ENCODE data around the gene RLF. TPM values are rescaled to one million over a fixed set of nuclear protein-coding genes. Genes with fewer than 3 reads are reported as not detected.

Gene RLF
- polyA plus RNA-seq, 1 experiment: 11.0 TPM

- Histone ChIP-seq H3K9me3 (ENCODE audit: control insufficient read depth, insufficient read depth, low read length) (no peaks in the 10 kb centered on the region), H3K4me3 (ENCODE audit: low read depth, low read length) (no peak overlapping the region), H3K27ac (ENCODE audit: low read depth, low read length) (no peak overlapping the region), H3K27me3 (ENCODE audit: control insufficient read depth, insufficient read depth, low read length) (no peaks in the 10 kb centered on the region)
- ChIA-PET POLR2A (no interaction called here), CTCF (interaction anchor here (0.6 to 5.3 kb wide), 3 partner anchors 43 to 100 kb away, joined by 3 to 14 read pairs (median 3); partner anchors contain the start of gene SMAP2)
- no peak for DNase-seq (ENCODE audit: low read depth, low spot score)
- TF ChIP-seq, protein P1, sequence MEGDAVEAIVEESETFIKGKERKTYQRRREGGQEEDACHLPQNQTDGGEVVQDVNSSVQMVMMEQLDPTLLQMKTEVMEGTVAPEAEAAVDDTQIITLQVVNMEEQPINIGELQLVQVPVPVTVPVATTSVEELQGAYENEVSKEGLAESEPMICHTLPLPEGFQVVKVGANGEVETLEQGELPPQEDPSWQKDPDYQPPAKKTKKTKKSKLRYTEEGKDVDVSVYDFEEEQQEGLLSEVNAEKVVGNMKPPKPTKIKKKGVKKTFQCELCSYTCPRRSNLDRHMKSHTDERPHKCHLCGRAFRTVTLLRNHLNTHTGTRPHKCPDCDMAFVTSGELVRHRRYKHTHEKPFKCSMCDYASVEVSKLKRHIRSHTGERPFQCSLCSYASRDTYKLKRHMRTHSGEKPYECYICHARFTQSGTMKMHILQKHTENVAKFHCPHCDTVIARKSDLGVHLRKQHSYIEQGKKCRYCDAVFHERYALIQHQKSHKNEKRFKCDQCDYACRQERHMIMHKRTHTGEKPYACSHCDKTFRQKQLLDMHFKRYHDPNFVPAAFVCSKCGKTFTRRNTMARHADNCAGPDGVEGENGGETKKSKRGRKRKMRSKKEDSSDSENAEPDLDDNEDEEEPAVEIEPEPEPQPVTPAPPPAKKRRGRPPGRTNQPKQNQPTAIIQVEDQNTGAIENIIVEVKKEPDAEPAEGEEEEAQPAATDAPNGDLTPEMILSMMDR (IDR thresholded peaks at IDR 0.05; ENCODE audit: low read depth, low read length): no peak
These were observed 111.5 kb downstream of the RLF start for GRCh38 chr1:40272653-40273213.

DNA sequence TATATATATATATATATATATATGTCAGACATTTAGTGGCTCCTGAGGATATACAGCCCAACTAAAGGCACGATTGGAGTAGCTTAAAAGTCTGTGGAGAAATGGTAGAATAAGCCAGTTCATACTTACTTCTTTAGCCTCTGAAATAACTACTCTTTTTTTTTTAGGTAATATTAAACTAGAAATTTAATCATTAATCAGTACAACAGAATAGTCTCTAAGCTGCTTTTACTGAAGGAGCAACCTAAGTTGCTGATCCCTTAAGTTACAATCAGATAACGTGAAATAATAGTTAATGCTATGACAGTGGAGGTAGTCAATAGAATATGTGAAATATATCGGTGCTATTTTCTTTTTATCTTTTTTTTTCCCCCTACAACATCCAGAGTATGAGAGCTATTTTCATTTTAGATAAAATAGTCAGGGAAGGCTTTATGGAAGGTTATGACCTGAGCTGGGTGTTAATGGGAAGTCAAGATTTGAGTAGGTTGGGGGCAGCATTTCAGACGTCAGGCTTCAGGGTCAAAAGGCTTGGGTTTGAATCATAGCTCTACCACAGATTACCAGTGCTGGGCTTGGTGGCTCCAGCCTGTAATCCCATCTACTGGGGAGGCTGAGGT, 112.5 kb downstream of the RLF start:
- POLR2A ChIA-PET: interaction anchor here (1.4 kb wide), 1 partner anchor 41 kb away, joined by 3 read pairs; no protein-coding TSS in a partner anchor
- CTCF ChIA-PET: interaction anchor here (0.6 to 5.3 kb wide), 4 partner anchors 42 to 121 kb away, joined by 3 to 14 read pairs (median 3); partner anchors contain the start of gene SMAP2

GRCh38 chr1:40274331-40274730, 113.1 kb downstream of the RLF start:
- Histone ChIP-seq H3K4me3 (ENCODE audit: low read depth, low read length) (no peak overlapping the region), H3K27ac (ENCODE audit: low read depth, low read length) (no peak overlapping the region), H3K9me3 (ENCODE audit: control insufficient read depth, insufficient read depth, low read length) (no peaks in the 10 kb centered on the region), H3K27me3 (ENCODE audit: control insufficient read depth, insufficient read depth, low read length) (no peaks in the 10 kb centered on the region)
- POLR2A ChIA-PET: interaction anchor here (1.4 kb wide), 1 partner anchor 40 kb away, joined by 3 read pairs; no protein-coding TSS in a partner anchor
- CTCF ChIA-PET: interaction anchor here (0.5 kb wide), 1 partner anchor 8 kb away, joined by 3 read pairs; no protein-coding TSS in a partner anchor
- TF ChIP-seq, protein P1 (IDR thresholded peaks at IDR 0.05; ENCODE audit: low read depth, low read length): no peak
- DNase-seq (ENCODE audit: low read depth, low spot score): no peak

More for the DNA sequence above, 112.5 kb downstream of the RLF start:
- TF ChIP-seq, protein P1 (IDR thresholded peaks at IDR 0.05; ENCODE audit: low read depth, low read length): no peak
- H3K27ac ChIP-seq (ENCODE audit: low read depth, low read length): no peak overlapping the region
- no peak for DNase-seq (ENCODE audit: low read depth, low spot score)
- no peak overlapping the region for H3K4me3 ChIP-seq (ENCODE audit: low read depth, low read length)
- no peaks in the 10 kb centered on the region for H3K27me3 ChIP-seq (ENCODE audit: control insufficient read depth, insufficient read depth, low read length)
- H3K9me3 ChIP-seq (ENCODE audit: control insufficient read depth, insufficient read depth, low read length): no peaks in the 10 kb centered on the region

DNA sequence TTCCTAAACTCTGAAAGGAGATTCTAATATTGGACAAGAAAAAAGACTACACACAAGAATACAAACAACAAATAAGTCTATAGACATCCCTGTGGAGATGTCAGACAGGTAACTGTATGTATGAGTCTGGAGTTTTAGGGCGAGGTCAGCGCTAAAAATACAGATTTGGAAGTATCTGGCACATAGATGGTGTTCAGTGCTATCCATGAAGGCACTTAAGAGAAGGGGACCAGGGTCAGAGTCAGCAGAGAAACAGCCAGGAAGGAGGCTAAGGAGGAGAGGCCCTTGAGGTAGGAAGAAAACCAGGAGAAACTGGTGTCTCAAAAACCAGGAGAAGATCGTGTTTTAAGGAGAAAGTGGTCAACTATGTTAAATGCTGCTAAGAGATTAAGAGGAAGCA, 114.9 kb downstream of the RLF start:
- TF ChIP-seq, protein P1 (IDR thresholded peaks at IDR 0.05; ENCODE audit: low read depth, low read length): no peak
- no peak for DNase-seq (ENCODE audit: low read depth, low spot score)
- Histone ChIP-seq H3K27me3 (ENCODE audit: control insufficient read depth, insufficient read depth, low read length) (no peaks in the 10 kb centered on the region), H3K4me3 (ENCODE audit: low read depth, low read length) (no peak overlapping the region), H3K9me3 (ENCODE audit: control insufficient read depth, insufficient read depth, low read length) (no peaks in the 10 kb centered on the region), H3K27ac (ENCODE audit: low read depth, low read length) (no peak overlapping the region)
- ChIA-PET CTCF (interaction anchor here (0.6 to 0.7 kb wide), 3 partner anchors 62 to 133 kb away, joined by 3 to 4 read pairs (median 3); no protein-coding TSS in a partner anchor), POLR2A (interaction anchor here (0.6 kb wide), 1 partner anchor 379 kb away, joined by 9 read pairs; no protein-coding TSS in a partner anchor)

GRCh38 chr1:40281853-40282252, 120.7 kb downstream of the RLF start:
- no peaks in the 10 kb centered on the region for H3K27me3 ChIP-seq (ENCODE audit: control insufficient read depth, insufficient read depth, low read length)
- H3K9me3 ChIP-seq (ENCODE audit: control insufficient read depth, insufficient read depth, low read length): no peaks in the 10 kb centered on the region
- CTCF ChIA-PET: interaction anchor here (0.6 to 2.6 kb wide), 7 partner anchors 9 to 562 kb away, joined by 3 to 17 read pairs (median 4); no protein-coding TSS in a partner anchor
- no peak overlapping the region for H3K4me3 ChIP-seq (ENCODE audit: low read depth, low read length)
- H3K27ac ChIP-seq (ENCODE audit: low read depth, low read length): no peak overlapping the region
- TF ChIP-seq, protein P1 (IDR thresholded peaks at IDR 0.05; ENCODE audit: low read depth, low read length): no peak
- POLR2A ChIA-PET: no interaction called here
- no peak for DNase-seq (ENCODE audit: low read depth, low spot score)

All from AG04450 (cell line).